Islet precursor cell (in vitro differentiated cells): ENCODE results near the gene TBCA.
"Not testable (repeated sequence)": the region's sequence is repeated elsewhere in the genome, so short reads cannot be mapped to it uniquely, and the experiment has no call there.

ENCODE experiments used
- DNase-seq: peaks from one replicate; pipeline ENCODE4 v3.0.0-alpha.2; 2018

The TBCA gene

DNA sequence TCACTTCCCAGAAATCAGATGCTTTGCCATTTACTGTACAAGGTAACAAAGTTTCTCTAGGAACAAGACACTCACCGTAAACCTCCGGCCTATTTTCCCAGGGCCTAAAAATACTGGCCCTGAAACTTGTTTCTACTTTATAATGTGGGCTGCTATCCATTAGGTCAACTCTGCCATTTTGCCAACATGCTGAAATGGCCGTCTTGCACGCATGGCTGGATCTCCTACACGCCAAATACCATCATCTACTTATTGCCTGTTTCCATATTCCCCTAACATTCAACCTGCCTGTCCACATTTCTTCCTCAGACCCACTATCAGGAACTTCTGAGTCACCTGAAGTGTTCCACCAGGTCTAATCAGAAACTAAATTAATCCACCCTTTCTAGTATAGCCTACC is 4.7 kb downstream of the TBCA start:
- no peak for DNase-seq

DNA sequence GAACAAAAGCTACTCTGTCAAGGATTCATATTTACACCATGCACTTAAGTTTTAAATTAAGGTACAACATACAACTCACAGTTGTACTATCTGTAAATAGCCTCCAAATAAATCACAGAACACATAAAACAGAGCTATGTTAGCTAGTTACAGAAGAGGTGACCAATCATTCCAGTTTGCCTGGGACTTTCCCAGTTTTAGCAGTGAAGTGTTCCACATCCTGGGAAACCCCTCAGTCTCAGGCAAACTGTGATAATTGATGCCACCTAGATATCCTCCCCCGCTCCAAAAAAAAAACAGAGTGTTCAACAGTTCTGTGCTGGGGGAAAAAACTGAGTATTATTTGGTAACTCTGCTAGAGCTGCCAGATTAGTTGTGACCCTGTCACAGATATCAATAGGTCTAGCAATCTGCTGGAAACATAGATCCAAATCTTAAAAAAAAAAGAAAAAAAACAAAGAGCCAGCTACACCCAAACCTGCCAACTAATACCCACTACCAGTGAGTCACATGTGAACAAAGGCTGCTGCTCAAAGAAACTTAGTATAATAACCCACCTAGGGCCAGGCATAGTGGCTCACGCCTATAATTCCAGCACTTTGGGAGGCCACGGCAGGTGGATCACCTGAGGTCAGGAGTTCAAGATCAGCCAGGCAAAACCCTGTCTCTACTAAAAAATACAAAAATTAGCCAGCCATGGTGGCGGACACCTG is 5.7 kb downstream of the TBCA start:
- no peak for DNase-seq

DNA sequence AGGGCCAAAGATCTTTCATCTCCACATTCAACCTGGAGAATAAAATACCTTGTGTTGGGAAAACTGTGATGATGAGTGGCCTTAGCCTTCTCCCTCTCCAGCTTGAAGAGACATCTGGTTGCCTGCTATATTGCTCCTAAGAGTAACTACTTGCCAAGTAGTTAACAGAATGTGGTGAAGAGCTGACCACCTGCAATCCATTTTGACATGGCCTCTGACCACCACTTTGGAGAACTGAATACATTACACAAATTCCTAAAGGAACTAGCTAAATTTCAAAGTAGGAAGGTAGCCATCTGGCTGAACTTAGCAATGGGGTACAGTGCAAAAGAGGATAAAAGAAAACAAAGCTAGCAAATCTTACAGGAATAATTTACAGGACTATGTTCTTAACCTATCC is 7.2 kb downstream of the TBCA start:
- DNase-seq, result no peak

DNA sequence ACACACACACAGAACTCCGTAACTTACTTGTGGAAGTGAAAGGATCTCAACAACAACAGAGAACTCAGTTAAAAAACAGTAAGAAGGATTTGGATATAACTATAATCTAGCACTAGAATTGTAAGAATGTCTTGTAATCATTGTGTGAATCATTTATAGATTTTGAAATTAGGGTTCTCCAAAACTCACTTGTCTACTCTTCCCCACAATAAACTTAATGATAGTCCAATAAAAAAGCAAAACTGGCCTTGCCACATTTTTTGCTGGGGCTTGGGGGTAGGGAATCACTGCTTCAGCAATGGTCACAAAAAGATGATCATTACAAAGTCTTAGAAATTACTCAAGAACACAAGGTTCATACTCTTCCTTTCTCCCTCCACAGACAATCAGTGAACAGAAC is 8.8 kb downstream of the TBCA start:
- no peak for DNase-seq

DNA sequence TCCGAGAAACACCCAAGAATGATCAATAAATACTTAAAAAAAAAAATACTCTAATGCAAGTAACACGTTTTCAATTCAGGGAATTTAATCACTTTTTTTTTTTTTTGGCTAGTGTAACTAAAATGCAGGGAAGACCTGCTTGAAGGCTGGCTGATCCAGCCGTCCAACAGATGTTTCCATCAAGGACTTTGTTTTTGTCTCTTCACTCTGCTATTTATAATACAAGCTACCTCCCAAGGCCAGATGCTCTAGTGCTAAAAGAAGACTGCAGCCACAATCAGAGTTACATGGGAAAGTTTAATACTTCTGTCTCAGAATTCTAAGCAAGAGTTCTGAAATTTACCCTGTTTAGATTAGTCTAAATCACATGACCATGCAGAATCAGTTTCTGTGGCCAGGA is 14.5 kb downstream of the TBCA start:
- no peak for DNase-seq

DNA sequence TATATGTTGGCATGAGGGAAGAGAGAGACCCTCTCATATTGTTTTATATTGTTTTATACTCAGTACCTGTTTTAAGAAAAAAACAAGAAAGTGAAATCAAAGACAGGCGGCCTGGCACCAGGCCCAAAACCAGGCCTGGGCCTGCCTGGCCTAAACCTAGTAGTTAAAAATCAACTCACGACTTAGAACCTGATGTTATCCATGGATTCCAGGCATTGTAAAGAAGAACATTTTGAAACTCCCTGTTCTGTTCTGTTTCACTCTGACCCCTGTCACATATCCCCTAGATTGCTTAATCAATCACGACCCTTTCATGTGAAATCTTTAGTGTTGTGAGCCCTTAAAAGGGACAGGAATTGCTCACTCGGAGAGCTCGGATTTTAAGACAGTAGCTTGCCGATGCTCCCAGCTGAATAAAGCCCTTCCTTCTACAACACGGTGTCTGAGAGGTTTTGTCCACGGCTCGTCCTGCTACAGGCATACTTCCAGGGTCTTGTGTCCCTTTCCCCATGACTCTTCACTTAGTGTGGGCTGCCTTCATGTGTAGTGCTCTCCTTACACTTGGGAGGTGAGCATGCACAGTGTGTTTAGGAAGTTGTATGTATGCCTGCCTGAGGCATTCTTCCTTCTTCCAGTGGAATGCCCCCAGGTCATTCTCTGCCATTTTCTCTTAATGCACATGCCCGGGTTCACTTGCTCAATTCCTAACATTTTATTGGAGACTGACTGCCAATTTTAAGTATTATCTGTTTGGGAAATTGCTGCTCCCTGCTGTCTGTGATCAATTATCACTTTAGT is 17.8 kb downstream of the TBCA start:
- no peak for DNase-seq

DNA sequence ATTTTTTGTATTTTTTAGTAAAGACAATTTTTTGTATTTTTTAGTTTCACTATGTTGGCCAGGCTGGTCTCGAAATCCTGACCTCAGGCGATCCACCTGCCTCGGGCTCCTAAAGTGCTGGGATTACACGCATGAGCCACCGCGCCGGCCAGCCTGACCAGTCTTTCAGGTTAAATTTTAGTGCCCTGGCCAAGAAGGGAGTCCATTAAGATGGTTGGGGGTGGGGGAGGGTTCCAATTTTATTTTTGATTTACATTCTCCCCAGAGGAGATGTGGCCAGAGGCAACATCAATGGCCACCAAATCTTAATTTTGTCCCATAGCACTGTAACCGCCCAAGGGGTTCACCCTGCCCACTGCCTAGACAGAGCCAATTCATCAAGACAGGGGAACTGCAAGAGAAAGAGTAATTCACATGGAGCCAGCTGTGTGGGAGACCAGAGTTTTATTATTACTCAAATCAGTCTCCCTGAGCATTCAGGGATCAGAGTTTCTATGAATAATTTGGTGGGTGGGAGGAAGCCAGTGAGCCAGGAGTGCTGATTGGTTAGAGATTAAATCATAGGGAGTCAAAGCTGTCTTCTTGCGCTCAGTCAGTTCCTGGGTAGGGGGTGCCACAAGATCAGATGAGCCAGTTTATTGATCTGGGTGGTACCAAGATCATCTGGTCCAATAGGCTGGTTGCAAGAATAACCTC is 24.7 kb downstream of the TBCA start:
- peak; percentile 83 for DNase-seq

DNA sequence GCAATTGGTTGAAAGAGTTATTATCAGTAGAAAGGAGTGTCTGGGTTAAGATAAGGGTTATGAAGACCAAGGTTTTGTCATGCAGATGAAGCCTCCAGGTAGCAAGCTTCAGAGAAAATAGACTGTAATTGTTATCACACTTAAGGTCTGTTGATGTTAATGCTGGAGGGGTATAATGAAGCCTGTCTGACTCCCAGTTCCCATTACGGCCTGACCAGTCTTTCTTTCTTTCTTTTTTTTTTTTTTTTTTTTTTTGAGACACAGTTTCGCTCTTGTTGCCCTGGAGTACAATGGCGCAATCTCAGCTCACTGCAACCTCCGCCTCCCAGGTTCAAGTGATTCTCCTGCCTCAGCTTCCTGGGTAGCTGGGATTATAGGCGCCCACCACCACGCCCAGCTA is 25.2 kb downstream of the TBCA start:
- DNase-seq, result not testable (repeated sequence)

DNA sequence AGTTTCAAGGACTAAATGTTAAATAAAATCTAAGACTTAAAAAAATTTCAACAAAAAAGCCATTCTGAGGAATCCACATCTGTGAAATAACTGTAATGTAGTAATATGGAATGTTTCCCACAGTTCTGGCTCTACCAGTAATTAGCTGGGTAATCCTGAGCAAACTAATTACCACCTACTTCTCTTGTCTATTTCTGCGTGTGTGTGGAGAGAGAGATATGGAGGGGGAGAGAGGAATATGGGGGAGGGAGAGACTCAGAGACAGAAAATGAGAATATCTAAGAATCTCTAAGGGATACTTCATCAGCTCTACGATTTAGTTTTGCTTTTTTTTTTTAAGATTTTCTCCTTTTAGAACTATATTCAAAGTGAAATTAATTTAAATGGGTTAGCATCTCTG is 28.0 kb downstream of the TBCA start:
- no peak for DNase-seq

DNA sequence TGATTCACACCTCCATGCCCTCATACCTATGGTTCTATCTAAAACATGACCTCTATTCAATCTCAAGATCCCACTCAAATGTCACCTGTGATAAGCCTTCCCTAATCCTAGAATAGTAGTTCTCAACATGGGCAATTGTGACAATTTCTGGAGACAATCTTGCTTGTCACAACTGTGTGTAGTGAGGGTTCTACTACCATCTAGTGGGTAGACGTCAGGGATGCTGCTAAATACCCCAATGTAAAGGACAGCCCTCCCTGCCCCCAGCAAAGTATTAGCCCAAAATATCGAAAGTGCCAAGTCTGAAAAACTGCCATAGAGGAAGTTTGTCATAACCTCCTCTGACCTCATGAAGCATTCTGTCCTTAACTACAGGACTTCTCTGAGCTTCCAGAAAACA is 32.0 kb downstream of the TBCA start:
- no peak for DNase-seq

DNA sequence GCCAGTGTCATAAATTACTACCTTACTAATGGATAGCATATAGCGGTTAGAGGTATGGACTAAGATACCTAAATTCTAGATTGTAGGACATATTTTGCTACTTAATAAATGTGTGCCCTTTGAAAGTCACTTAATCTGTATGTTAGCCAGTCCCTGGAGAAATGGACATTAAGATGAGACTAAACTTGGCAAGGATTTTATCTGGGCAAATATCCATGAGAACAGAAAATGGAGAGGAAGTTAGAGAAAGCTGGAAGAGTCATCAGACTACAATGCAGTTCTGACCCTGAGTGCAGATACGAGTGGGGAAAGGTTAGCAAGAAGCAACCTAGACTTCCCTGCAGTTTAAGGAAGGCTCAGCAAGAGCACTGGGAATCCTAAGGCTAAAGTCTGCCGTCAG is 33.0 kb downstream of the TBCA start:
- no peak for DNase-seq

DNA sequence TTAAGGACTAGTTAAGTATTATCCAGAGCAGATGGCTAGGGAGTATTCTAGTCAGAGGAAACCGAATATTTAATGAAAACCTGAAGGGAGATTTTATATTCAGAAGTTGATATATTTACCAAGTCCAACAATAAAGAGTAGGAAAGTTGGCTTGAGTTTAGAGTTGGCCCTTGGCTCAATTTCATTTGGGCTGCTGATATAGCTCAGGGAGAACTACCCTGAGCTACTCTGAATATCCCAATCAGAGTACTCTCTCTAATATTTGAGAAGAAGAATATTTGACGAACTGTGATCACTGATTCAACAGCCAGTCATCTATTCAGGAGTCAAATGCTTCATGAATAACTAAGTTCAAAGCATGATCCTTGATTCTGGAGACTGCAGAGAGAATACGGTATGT is 34.5 kb downstream of the TBCA start:
- no peak for DNase-seq

DNA sequence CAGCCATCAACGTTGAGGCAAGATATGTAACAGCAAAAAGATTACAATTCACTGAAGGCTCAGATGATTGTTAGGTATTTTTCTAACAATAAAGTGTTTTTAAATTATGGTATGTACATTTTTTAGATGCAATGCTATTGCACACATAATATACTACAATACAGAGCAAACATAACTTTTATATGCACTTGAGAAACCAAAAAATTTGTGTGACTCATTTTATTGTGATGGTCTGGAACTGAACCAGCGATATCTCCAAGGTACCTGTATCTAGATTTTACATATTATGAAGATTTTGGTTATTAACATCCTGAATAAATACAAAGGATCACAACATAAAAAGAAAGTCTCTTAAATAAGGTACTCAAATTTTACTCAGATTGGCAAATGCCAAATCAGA is 41.3 kb downstream of the TBCA start:
- no peak for DNase-seq

DNA sequence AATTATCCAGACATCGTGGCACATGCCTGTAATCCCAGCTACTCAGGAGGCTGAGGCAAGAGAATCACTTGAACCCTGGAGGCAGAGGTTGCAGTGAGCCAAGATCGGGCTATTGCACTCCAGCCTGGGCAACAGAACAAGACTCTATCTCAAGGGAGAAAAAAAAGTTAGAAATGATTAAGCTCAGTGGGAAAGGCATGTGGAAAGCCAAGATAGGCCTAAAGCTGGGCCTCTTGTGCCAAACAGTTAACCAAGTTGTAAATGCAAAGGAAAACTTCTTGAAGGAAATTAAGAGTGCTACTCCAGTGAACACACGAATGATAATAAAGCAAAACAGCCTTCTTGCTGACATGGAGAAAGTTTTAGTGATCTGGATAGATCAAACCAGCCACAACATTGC is 43.0 kb downstream of the TBCA start:
- no peak for DNase-seq

DNA sequence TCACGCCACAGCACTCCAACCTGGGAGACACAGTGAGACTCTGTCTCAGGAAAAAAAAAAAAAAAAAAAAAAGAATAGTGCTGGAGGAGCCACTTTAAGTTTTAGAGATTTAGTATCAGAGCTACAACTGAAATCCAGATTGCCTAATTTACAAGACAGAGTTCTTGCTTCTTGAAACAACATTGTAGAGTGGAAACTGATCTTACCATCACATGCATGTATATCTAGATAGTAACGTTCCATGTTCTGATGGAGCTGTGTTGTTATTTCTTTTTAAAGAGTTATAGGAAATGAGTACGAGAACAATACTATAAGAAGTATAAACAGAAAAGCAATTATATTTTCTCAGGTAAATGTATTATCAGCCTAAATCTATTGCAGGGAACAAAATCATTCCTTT is 48.9 kb downstream of the TBCA start:
- no peak for DNase-seq

DNA sequence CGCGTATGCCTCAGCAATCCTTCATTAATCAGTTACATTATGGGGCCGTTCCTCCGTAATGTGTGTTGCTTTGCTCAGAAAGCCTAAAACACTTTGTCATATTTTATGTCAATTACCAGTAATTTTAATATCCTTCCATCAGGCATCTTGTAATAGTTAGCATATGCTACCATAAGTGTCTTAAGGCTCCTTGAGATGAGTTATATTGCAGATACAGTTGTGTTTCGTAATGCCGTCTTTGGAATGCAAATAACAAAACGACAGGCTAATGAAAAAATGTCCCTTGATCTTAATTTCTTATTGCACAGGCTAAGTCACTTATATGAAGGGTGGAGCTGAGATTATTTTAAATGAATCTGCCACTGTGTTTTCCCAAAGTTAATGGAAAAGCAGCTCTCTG is 50.5 kb downstream of the TBCA start:
- no peak for DNase-seq

DNA sequence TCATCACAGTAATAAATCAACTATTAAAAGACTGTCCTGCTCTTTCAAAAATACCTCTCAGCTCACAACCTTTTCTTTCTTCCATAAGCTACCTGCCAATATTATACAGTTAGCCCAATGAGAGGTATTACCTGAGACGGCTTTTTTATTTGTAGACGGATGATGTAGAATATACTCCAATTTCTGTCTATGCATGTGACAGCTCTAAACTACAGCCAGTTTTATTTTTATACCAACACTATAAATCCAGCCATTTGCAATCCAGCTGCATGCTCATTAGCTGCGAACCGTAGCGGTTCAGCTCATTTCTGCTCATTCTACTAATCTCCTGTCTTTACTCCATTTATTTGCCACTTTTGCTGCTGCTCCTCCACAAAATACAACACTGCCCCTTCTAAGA is 51.2 kb downstream of the TBCA start:
- DNase-seq, result no peak

DNA sequence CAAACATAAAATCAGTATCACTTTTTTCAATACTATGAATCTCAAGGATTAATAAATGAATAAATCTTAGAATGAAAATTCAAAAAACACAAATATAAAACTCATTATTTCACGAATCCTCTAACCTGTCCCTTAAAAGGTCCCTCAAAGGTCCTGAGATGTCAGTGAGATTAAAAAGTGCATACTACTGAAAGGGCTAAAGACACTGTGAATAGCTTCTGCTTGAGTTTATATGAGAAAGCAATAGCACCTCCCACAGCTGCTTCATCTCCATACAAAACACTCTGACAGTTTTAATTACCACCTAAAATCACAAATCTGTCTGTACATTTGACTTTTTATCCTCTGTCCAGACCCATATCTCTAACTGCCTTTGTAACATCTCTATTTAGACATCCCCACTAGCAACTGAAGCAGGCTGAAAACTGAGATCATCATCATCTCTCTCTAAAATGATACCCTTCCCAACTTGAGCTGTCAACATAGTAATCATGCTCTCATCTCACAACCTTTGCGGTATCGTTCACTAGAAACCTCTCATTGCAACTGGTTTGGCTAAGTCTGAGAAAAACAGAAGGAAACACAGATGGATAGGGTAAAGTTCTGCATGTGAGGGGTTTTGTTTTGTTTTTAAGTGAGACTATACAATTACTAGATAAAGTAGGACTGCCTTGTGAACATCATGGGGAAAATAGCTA is 56.3 kb downstream of the TBCA start:
- no peak for DNase-seq

DNA sequence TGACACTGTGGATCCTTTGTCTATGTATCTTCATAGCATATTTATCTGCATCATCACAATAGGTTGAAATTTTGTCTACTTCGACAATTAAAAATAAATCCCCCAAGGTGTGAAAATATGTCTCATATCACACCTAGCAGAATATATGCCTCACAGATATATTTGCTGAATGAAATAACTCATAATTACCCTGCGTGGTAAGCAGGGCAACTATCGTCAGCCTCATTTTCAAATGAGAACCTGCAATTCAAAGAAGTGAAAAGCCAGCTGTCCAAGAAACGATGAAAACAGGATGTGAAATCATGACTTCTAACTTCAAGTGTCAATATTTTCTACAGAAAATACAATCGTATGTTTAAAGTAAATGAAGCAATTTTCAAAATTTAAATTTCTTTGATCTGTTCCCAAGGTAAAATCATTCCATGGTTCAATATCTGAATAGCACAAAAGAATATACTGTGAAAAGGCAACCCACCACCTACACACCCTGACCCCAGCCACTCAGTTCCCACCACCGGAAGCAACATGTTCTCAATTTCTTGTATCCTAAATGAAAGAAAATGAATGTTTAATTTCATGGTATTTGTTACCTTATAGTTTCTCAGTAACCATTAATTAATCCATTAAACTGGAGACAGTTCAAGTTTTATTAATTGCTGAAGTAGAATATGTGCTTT is 57.1 kb downstream of the TBCA start:
- no peak for DNase-seq

DNA sequence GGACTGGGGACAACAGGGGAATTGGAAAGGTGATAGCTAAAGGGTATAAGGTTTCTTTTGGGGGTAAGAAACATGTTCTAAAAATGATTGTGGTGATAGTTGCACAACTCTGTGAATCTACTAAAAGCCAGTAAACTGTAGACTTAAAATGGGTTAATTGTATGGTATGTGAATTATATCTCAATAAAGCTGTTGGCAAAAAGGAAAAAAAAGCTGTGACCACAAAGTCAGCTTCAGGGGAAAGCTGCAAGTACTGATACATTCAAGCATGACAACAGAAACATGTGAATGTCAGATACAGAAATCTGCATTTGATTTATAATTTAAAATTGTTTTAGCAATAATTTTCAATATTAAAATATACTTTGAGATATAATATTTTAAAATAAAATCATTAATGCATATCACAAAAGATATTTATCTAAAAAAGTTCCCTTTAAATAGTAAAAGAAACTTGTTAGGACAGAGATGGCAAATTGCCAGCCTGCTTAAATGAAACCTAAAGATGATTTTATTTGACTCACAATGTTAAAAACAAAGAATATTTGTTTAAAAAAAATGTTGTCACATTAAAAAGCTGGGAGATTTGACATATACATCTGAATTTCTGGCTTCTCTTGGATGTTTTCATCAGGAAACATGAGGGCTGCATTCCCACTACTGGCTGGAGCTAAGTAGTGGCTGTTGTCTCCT is 66.0 kb downstream of the TBCA start:
- no peak for DNase-seq

DNA sequence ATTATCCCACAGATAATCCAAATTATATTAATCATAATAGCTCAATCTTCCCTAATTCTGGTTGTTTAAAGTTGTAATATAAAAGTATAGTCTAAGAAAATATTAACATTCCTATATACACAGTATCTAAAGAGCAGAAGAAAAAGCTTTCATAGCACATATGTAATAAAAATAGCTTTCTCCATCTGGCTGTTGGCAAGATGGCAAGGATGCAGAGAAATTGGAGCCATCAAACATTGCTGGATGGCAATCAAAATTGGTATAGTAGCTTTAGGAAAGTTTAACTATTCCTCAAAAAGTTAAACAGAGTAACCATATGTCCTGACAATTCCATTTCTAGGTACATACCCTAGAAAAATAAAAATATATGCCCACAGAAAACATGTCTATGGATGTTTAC is 66.8 kb downstream of the TBCA start:
- DNase-seq, result no peak

DNA sequence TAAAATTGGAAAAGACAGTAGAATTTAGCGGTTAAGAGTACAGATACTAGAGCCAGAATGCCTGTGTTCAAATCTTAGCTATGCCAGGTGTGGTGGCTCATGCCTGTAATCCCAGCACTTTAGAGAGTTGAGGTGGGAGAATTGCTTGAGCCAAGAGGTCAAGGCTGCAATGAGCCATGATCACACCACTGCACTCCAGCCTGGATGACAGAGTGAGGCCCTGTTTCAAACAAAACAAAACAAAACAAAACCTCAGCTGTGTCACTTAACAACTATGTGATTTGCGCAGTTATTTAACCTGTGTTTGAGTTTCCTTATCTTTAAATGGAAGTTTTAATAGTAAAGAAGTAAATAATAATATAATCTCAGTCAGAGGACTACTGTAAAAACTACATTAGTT is 68.3 kb downstream of the TBCA start:
- no peak for DNase-seq
